Lung (tissue), 12 donors: Measurements from ENCODE around the gene ITGB6. TPM values are rescaled to one million over a fixed set of nuclear protein-coding genes. Genes with fewer than 3 reads are reported as not detected.

Experiments
- ATAC-seq: fragments of 200-7000 bp; cut with Tn5 transposase; one replicate; pipeline ENCODE4 v1.9.1; 2020; ENCODE audit warnings: moderate number of reproducible peaks; ENCODE audit not compliant: insufficient read depth, low FRiP score
- DNase-seq, 3 donors: peaks; one replicate each; pipeline ENCODE4 v3.0.0-alpha.2; 2013 to 2017
- H3K27ac ChIP-seq, 2 donors: one replicate each; pipeline ENCODE4 v1.5.1; 2013; ENCODE audit warnings: mild to moderate bottlenecking in 2 of 2, moderate library complexity in 2 of 2, control low read depth in 1 of 2, inconsistent platforms in 1 of 2, low read depth in 1 of 2, low read length in 1 of 2
- H3K27me3 ChIP-seq, 3 donors: one replicate each; pipeline ENCODE4 v1.5.1; 2013; ENCODE audit warnings: low read length in 2 of 3; ENCODE audit not compliant: control insufficient read depth in 3 of 3, insufficient read depth in 3 of 3
- H3K36me3 ChIP-seq, 4 donors: one replicate each; pipeline ENCODE4 v1.5.1; 2013; ENCODE audit warnings: low read length in 4 of 4, mild to moderate bottlenecking in 1 of 4, moderate library complexity in 1 of 4; ENCODE audit not compliant: control insufficient read depth in 4 of 4, insufficient read depth in 4 of 4
- H3K4me1 ChIP-seq, 5 donors: one replicate each; pipeline ENCODE4 v1.5.1; 2013; ENCODE audit warnings: low read length in 5 of 5, mild to moderate bottlenecking in 2 of 5, moderate library complexity in 1 of 5; ENCODE audit not compliant: control insufficient read depth in 5 of 5, insufficient read depth in 5 of 5
- H3K4me3 ChIP-seq: one replicate; pipeline ENCODE4 v1.5.1; 2013; ENCODE audit warnings: mild to moderate bottlenecking, control low read depth, moderate library complexity
- H3K9ac ChIP-seq, 2 donors: one replicate each; pipeline ENCODE4 v1.5.1; 2013; ENCODE audit warnings: low read length in 2 of 2, control low read depth in 1 of 2; ENCODE audit not compliant: insufficient read depth in 1 of 2
- H3K9me3 ChIP-seq, 4 donors: one replicate each; pipeline ENCODE4 v1.5.1; 2013; ENCODE audit warnings: low read length in 3 of 4, mild to moderate bottlenecking in 1 of 4, moderate library complexity in 1 of 4; ENCODE audit not compliant: control insufficient read depth in 4 of 4, insufficient read depth in 3 of 4
- WGBS, 2 donors: extraction: QIAGEN DNeasy Blood & Tissue Kit; methylation state at CpG; one replicate each; pipeline ENCODE4 v1.1.7; 2013; 5-methylcytosine and 5-hydroxymethylcytosine counted together
- polyA plus RNA-seq, 2 donors: library from polyadenylated mRNA; stranded (reverse); fragments of 200-250 nt; gene quantifications; one replicate each; pipeline ENCODE4 v1.2.1, GENCODE V29; 2013
- total RNA-seq, 2 donors: library from RNA; depleted of rRNA in 1 of 2; stranded (reverse); fragments of >200 nt in 1 of 2; gene quantifications; one replicate each; pipeline ENCODE4 v1.2.1, GENCODE V29; 2014 to 2021
- TF ChIP-seq, protein P1 (sequence below): IDR thresholded peaks from 2 replicates; pipeline ENCODE4 v1.5.1; 2012; ENCODE audit warnings: mild to moderate bottlenecking; ENCODE audit errors: control extremely low read depth, extremely low read depth
- donor health status: control.
- donor health status: control.
- donor health status: Bipolar disorder and iron deficiency.
- donor health status: healthy.
- donor health status: DM: yes; HTN: yes; CAD: no.

ITGB6 gene
- total and polyA plus RNA-seq, 4 donors, result 35.1 to 141 (median 41.8) TPM

DNA sequence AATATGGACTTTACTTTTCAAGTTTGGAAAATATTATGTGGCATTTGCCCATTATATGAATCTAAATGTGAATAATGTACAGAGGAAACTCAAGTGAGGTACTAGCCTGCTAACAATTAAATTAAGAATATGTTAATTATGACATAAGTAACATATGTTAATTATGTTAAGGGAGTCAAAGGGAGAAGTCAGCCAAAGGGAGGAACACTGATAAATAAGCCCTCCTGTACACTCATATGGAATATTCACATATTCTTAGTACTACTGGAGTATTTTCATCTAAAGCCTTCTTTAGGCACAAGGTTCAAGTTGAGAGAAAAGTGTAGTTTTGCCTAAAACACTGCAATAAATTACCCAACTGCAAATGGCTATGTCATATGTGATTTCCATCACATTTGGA lies 30.1 kb downstream of the ITGB6 start:
- Histone ChIP-seq H3K9me3 (no peaks in the 10 kb centered on the region), H3K27me3 (no peaks in the 10 kb centered on the region), H3K9ac (no peak overlapping the region), H3K4me3 (no peak overlapping the region), H3K36me3 (peaks cover 0 to 2% (median 0%) of the 10 kb centered on the region in 4 donors), H3K4me1 (no peaks in the 10 kb centered on the region), H3K27ac (no peak overlapping the region)
- DNase-seq (no peak), ATAC-seq (no peak)
- TF ChIP-seq, protein P1, sequence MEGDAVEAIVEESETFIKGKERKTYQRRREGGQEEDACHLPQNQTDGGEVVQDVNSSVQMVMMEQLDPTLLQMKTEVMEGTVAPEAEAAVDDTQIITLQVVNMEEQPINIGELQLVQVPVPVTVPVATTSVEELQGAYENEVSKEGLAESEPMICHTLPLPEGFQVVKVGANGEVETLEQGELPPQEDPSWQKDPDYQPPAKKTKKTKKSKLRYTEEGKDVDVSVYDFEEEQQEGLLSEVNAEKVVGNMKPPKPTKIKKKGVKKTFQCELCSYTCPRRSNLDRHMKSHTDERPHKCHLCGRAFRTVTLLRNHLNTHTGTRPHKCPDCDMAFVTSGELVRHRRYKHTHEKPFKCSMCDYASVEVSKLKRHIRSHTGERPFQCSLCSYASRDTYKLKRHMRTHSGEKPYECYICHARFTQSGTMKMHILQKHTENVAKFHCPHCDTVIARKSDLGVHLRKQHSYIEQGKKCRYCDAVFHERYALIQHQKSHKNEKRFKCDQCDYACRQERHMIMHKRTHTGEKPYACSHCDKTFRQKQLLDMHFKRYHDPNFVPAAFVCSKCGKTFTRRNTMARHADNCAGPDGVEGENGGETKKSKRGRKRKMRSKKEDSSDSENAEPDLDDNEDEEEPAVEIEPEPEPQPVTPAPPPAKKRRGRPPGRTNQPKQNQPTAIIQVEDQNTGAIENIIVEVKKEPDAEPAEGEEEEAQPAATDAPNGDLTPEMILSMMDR, result no peak

DNA sequence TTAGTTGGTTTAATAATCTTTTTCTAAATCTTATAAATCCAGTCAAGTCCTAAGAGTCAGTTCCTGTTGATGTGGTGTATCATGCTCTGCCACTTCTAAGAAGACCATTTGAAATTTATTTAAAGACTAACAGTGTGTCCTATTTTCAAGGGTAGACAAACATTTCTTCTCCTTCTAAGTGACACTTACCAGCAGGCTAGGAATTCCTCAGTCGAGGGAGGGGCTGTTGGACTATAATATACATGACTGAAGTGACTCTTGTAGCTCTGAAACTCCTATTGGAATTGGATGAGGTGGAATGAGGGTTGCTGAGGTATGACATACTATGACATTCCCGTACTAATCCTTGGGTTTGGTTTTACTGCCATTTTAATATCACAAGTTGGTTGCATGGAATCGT lies 30.6 kb downstream of the ITGB6 start:
- WGBS, 2 donors, result 53 to 82% methylated on average over 3 of the region's 3 CpGs
- ATAC-seq, result peak; percentile 86
- Histone ChIP-seq H3K9ac (no peak overlapping the region), H3K4me3 (no peak overlapping the region), H3K36me3 (peaks cover 0 to 2% (median 0%) of the 10 kb centered on the region in 4 donors), H3K9me3 (no peaks in the 10 kb centered on the region), H3K27me3 (no peaks in the 10 kb centered on the region), H3K4me1 (no peaks in the 10 kb centered on the region), H3K27ac (no peak overlapping the region)
- peak in 1 of 3 donors; percentile 10 for DNase-seq
- TF ChIP-seq, protein P1, result no peak

- ATAC-seq (no peak), DNase-seq (no peak)
- 82 to 89% methylated on average over 3 of the region's 3 CpGs for WGBS, 2 donors
- Histone ChIP-seq H3K4me3 (no peak overlapping the region), H3K4me1 (no peaks in the 10 kb centered on the region), H3K36me3 (peaks cover 0 to 2% (median 0%) of the 10 kb centered on the region in 4 donors), H3K9ac (no peak overlapping the region), H3K27ac (no peak overlapping the region), H3K9me3 (no peaks in the 10 kb centered on the region), H3K27me3 (no peaks in the 10 kb centered on the region)
- TF ChIP-seq, protein P1, result no peak
Observed at GRCh38 chr2:160168878-160169277, 31.2 kb downstream of the ITGB6 start.

DNA sequence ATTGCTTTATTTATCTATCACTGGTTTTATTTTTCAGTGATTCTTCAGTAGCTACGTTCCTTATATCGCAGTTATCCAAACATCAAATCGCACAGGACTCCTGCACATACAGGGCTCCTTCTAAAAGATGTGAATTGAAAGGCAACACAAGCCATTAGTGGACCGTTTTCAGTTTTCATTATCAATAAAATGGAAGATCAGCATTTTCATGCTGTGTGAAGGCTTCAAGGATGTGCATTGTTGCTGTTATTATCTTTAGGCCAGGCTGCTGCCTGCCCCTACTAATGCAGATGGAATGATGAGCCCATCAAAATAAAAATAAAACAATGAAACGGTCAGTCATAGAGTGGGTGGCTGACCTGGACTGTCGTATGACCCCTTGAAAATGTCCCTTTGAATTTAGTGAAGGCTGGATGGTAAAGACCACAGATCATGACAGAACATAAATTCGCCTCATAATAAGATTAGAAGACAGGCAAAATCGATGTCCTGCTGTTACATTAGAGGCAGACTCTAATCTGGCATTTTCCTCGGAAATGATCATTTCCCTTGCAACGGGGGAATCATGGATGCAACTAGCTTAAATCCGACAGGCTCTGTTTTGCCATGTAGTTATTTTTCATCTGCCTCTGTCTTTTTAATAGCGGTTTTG lies 32.9 kb downstream of the ITGB6 start:
- peaks cover 0 to 2% (median 0%) of the 10 kb centered on the region in 4 donors for H3K36me3 ChIP-seq
- no peaks in the 10 kb centered on the region for H3K27me3 ChIP-seq
- no peak overlapping the region for H3K27ac ChIP-seq
- H3K4me3 ChIP-seq, result no peak overlapping the region
- WGBS, 2 donors, result 90% methylated on average over 12 of the region's 12 CpGs
- TF ChIP-seq, protein P1, result no peak
- no peaks in the 10 kb centered on the region for H3K4me1 ChIP-seq
- DNase-seq (no peak), ATAC-seq (no peak)
- no peak overlapping the region for H3K9ac ChIP-seq
- H3K9me3 ChIP-seq, result no peaks in the 10 kb centered on the region
